VCaP (cell line): ENCODE data around the gene MRPL23.
A peak's percentile ranks its signal among the peaks of the same experiment; 100 is the strongest.

Source experiments
- H3K27ac ChIP-seq: fragments of 450-650 bp; 2 replicates; pipeline ENCODE4 v1.5.1; 2017
- TF ChIP-seq, protein P1 (sequence below): fragments of 450-650 bp; conservative IDR thresholded peaks from 2 replicates; pipeline ENCODE4 v1.5.1; 2017; ENCODE audit warnings: mild to moderate bottlenecking, moderate library complexity

The MRPL23 gene

DNA sequence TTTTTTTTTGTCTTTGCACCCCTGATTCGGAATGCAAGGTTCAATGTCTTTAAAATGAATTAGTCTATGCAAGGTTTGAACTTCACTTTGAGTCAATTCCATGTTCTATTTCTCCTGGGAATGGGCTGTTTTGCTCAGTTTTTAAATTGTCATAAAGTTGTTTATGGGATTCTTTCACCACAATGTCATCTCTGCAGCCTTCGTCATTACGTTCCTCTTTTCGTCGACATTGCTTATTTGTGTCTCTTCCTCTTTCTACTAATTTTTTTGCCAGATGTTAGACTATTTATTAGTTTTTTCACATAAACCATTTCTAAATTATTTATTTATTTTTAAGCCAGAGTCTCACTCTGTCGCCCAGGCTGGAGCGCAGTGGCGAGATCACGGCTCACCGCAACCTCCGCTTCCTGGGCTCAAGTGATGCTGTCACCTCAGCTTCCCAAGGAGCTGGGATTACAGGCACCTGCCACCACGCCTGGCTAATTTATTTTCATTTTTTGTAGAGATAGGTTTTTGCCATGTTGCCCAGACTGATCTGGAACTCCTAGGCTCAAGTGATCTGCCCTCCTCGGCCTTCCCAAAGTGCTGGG is 34.7 kb upstream of the MRPL23 start:
- H3K27ac ChIP-seq, result no peak overlapping the region
- TF ChIP-seq, protein P1, sequence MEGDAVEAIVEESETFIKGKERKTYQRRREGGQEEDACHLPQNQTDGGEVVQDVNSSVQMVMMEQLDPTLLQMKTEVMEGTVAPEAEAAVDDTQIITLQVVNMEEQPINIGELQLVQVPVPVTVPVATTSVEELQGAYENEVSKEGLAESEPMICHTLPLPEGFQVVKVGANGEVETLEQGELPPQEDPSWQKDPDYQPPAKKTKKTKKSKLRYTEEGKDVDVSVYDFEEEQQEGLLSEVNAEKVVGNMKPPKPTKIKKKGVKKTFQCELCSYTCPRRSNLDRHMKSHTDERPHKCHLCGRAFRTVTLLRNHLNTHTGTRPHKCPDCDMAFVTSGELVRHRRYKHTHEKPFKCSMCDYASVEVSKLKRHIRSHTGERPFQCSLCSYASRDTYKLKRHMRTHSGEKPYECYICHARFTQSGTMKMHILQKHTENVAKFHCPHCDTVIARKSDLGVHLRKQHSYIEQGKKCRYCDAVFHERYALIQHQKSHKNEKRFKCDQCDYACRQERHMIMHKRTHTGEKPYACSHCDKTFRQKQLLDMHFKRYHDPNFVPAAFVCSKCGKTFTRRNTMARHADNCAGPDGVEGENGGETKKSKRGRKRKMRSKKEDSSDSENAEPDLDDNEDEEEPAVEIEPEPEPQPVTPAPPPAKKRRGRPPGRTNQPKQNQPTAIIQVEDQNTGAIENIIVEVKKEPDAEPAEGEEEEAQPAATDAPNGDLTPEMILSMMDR, result no peak

- no peak overlapping the region for H3K27ac ChIP-seq
- TF ChIP-seq, protein P1, result no peak
These were observed 33.7 kb upstream of the MRPL23 start for GRCh38 chr11:1913271-1914060.

DNA sequence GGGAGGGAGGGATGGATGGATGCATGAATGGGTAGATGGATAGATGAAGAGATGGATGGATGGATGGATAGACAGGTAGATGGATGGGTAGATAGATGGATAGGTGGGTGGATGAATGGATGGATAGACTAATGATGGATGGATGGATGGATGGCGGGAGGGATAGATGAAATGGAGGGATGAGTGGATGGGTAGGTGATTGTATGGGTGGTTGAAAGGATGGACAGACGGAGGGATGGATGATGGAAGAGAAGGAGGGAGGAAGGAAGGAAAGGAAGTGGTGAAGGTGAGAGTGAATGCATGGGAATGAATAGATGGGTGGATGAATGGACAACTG is 31.4 kb upstream of the MRPL23 start:
- TF ChIP-seq, protein P1, result no peak
- no peak overlapping the region for H3K27ac ChIP-seq

GRCh38 chr11:1916132-1916985 is 30.8 kb upstream of the MRPL23 start:
- TF ChIP-seq, protein P1, result no peak
- H3K27ac ChIP-seq, result no peak overlapping the region

DNA sequence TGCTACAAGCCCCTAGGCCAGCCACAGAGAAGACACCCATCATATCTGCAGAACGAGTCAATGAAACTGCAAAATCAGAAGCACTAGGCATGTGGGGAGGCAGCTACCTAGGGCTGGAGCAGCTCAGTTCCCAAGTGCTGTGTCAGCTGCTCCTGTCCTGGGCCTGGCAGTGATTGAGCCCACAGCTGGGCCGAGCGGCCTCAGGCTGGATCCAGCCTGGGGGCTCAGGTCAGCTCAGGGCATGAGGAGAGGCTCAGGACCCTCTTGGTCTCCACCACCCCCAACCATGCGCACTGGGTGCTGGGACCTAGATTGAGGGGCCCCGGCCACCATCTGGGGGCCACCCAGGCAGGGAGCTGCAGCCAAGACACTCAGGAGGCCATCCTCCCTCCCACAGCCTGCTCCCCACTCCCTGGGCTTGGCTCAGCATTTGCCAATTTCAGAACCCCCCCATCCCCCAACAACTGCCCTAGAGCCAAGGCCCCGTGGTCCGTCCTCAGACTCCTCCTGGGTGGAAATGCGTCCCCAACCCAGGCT is 30.1 kb upstream of the MRPL23 start:
- TF ChIP-seq, protein P1, result no peak
- no peak overlapping the region for H3K27ac ChIP-seq

DNA sequence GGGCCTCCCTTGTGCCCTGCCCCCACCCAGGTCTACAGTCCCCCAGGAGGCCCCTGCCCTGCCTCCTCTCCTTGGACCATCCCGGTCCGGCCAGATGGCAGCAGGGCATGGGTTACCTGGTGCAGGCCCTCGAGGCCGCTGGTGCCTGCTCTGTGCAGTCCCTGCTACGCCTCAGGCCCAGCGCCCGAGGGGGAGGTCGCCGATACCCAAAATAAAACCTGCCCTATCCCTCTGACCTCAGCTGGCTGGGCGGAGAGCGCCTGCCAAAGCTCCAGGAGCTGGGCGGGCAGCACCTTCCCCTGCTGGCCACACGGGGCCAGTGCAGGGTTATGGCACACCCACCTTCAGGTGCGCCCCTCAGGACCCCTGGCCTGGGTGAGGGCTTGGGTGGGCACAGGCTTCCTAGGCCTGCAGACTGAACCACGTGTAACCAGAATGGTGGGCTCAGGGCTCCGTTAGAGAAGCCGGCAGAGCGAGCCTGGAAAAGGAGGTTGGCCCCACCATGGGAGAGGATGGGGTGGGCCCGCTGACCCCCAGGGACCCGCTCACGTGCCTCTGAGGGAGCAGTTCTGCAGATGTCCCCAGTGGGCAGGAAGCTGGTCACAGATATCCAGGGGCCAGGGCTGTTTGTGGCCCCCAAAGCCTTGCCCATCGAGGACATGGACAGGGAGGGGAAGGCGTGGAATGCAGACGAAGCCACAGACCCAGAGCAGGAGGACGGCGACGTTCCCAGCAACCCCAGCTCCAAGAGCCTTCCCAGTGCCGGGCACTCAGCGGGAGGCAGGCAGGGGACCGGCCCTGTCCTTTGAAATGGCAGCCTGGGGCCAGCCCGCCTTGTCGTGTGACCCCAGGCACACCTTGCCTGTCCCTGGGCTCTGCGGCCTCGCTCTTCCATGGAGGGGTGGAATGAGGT is 29.4 kb upstream of the MRPL23 start:
- TF ChIP-seq, protein P1, result peak; percentile 43; the same call in 1 of the 2 replicates

More for the DNA sequence above, 29.4 kb upstream of the MRPL23 start:
- no peak overlapping the region for H3K27ac ChIP-seq
